Transverse colon (tissue), 4 donors: ENCODE data around the gene SLC4A4.

ENCODE experiments used
- POLR2A ChIP-seq: fragments of 450-650 bp; IDR thresholded peaks from one replicate; pipeline ENCODE4 v1.6.1; 2016; ENCODE audit warnings: antibody characterized with exemption, mild to moderate bottlenecking, moderate library complexity
- POLR2AphosphoS5 ChIP-seq, 3 donors: sonication (generic); formaldehyde crosslinking; IDR thresholded peaks; one replicate each; pipeline ENCODE4 v1.6.1; 2016; ENCODE audit warnings: antibody characterized with exemption in 3 of 3
- TF ChIP-seq, protein P1 (sequence below), 5 experiments: fragments of 200-600 bp in 3 of 5; fragments of 450-650 bp in 2 of 5; sonication (generic) in 3 of 5; IDR thresholded peaks; 1 replicate in 2 of 5; 2 replicates in 3 of 5; pipeline ENCODE4 v1.5.1; 2016 to 2017; ENCODE audit warnings: antibody characterized with exemption in 5 of 5, inconsistent platforms in 3 of 5, mild to moderate bottlenecking in 2 of 5, moderate library complexity in 1 of 5

DNA sequence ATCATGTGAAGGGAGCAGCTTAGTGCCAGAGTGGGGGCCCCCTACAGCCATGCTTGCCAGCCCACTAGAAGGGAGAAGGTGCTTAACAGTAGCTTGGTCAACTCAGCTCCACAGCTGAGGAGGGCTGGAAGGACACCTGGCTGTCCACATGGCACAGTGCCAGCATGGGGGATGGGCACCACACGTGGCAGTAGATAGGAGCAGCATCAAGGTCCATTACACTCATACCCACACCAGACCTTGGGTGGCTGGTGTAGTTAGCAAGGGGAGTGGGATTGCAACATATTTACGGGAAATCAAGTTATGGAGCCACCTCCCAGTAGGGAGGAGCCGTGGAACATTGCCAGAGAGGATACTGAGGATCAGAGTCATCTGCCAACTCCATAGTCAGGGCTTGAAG lies 37.9 kb upstream of the SLC4A4 start:
- TF ChIP-seq POLR2AphosphoS5 (IDR thresholded peaks at IDR 0.05) (peak in 2 of 3 donors; percentile 21 to 26), POLR2A (no peak)
- TF ChIP-seq, protein P1, sequence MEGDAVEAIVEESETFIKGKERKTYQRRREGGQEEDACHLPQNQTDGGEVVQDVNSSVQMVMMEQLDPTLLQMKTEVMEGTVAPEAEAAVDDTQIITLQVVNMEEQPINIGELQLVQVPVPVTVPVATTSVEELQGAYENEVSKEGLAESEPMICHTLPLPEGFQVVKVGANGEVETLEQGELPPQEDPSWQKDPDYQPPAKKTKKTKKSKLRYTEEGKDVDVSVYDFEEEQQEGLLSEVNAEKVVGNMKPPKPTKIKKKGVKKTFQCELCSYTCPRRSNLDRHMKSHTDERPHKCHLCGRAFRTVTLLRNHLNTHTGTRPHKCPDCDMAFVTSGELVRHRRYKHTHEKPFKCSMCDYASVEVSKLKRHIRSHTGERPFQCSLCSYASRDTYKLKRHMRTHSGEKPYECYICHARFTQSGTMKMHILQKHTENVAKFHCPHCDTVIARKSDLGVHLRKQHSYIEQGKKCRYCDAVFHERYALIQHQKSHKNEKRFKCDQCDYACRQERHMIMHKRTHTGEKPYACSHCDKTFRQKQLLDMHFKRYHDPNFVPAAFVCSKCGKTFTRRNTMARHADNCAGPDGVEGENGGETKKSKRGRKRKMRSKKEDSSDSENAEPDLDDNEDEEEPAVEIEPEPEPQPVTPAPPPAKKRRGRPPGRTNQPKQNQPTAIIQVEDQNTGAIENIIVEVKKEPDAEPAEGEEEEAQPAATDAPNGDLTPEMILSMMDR (IDR thresholded peaks at IDR 0.05): no peak
